Upper lobe of left lung (tissue), 4 donors: ENCODE measurements around the gene CNTROB.

Experiments
- CTCF ChIP-seq, 6 experiments: fragments of 450-650 bp in 4 of 6; fragments of 200-600 bp in 2 of 6; sonication (generic) in 2 of 6; IDR thresholded peaks; one replicate each; pipeline ENCODE4 v1.5.1; 2016 to 2019; ENCODE audit warnings: antibody characterized with exemption in 6 of 6
- POLR2A ChIP-seq, 4 donors: fragments of 450-650 bp; IDR thresholded peaks; one replicate each; pipeline ENCODE4 v1.5.1; 2016 to 2017; ENCODE audit warnings: antibody characterized with exemption in 4 of 4, mild to moderate bottlenecking in 2 of 4
- POLR2AphosphoS5 ChIP-seq, 2 donors: sonication (generic); formaldehyde crosslinking; IDR thresholded peaks; one replicate each; pipeline ENCODE4 v1.5.1; 2017; ENCODE audit warnings: antibody characterized with exemption in 2 of 2

GRCh38 chr17:7922269-7922844 lies 9.6 kb upstream of the CNTROB start:
- TF ChIP-seq POLR2AphosphoS5 (IDR thresholded peaks at IDR 0.05): no peak
- no peak for TF ChIP-seq CTCF (IDR thresholded peaks at IDR 0.05)
- no peak for TF ChIP-seq POLR2A (IDR thresholded peaks at IDR 0.05)
